GM21737 (cell line): Measurements from ENCODE around the gene FATE1.

Experiments used
- ATAC-seq: cut with Tn5 transposase; IDR thresholded peaks from one replicate; pipeline ENCODE4 v1.9.1; 2021; ENCODE audit warnings: mild to moderate bottlenecking, moderate library complexity; ENCODE audit not compliant: unreplicated experiment

The FATE1 gene

GRCh38 chrX:151703487-151703886 is 12.3 kb upstream of the FATE1 start:
- ATAC-seq = no peak

- no peak for ATAC-seq
These were observed 11.7 kb upstream of the FATE1 start for GRCh38 chrX:151704041-151704663.

DNA sequence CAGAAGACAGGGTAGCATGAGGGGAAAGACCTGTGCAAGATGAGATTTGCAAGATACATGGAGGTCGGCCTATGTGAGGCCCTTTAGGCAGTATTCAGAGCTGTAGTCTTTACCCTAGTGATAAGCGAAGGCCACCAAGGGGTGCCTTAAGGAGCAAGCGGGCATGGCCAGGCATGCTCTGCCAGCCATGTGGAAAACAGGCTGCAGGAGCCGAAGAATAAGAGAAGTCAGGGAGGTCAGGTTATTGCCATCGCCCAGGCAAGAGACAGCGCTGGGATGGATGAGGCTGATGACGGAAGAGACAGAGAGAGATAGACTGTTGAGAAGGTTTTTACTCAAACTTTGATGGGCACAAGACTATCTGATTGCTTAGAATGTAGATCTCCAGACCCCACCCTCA is 7.0 kb upstream of the FATE1 start:
- ATAC-seq = no peak

DNA sequence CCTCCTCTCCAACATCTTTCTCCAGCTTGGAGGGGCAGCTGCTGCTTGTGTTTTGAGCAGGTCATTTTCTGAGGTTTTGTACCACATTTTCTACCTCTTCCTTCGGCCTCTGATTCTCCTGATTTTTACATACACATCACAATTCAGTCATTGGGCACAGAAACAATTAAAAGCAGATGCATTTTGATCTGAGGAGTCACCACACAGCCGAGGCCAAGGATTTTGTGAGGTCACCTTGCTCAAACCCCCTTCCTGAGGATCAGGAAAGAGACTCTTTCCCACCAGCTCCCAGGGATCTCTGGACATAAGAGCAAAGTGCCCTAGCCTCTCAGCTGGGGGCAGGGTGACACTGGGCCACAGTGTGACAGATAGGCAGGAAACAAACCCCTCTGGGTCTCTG is 5.4 kb upstream of the FATE1 start:
- ATAC-seq = no peak

DNA sequence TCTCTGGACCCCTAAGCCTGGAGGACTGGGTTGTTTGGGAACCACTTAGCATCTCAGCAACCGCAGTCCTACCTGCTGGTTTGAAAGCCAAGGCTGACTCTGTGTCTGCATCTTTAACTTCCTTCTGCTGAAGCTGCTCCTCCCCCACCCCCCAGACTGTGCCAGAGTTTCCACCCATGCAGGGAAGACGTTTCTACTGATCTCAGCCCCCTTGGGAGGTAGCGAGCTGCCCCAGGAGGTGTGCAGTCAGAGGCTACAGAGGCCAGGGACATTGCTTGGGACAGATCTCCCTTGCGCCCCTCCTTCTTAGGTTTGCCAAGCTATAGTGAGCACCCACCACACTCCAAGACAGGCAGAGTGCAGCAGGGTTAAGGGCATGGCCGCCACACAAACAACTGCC is 4.7 kb upstream of the FATE1 start:
- ATAC-seq = no peak

GRCh38 chrX:151711787-151712186 is 4.0 kb upstream of the FATE1 start:
- ATAC-seq = no peak

DNA sequence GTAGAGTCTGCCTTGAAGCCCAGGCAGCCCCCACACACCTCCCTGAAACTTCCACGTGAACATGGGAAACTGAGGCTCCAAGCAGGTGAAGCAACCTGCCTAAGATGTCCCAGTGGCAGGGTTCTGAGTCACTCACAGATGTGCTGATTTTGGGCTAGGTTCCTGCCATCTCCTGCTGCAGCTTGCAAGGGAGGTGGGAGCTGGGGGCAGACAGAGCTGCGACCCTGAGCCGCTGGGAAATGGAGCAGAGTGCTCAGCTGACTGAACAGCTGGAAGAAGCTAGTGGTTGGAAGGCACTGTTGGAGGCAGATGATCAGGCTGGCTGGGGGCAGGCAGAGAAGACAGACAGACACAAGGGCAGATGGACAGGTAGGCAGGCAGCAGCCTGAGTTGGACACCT is 3.6 kb upstream of the FATE1 start:
- ATAC-seq = no peak

DNA sequence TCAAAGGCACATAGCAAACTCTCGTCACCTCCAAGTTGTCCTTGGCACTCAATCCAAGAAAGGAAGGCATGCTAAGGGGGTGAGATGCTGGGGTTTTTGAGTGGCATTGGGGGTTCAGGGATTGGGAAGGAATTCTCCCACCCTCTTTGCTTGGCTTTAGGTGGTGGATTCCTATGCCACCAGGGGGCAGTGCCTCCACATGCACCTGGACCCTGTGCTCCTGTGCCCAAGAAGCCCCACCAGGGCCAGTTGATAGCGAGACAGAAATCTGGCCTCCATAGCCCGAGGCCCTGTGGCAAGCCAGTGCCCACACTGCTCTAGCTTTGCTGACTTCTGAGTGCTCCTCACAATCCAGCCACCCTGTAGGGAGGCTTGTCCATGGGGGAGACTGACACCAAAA is 2.0 kb upstream of the FATE1 start:
- ATAC-seq = no peak

DNA sequence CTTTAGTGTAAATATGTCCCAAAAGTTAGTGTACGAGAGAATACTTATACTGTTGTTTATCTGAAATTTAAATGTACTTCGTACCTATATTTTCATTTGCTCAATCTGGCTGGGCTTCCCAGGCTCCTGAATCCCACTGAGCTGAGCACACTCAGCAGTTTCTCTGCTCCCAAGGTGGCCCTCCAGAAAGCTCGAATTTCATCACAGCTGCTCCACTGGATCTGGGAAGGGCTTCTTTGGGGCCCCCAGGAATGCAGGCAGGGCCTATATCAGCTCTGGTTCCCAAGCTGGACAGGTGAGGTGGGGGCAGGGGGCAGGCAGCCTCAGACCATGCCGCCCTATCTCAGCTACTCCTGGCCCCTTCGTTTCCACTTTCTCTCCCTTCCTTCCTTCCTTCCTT is 1.5 kb upstream of the FATE1 start:
- ATAC-seq = no peak

GRCh38 chrX:151722241-151722846 is 6.5 kb downstream of the FATE1 start:
- no peak for ATAC-seq

- no peak for ATAC-seq
These were observed 7.4 kb downstream of the FATE1 start for GRCh38 chrX:151723156-151723760.

DNA sequence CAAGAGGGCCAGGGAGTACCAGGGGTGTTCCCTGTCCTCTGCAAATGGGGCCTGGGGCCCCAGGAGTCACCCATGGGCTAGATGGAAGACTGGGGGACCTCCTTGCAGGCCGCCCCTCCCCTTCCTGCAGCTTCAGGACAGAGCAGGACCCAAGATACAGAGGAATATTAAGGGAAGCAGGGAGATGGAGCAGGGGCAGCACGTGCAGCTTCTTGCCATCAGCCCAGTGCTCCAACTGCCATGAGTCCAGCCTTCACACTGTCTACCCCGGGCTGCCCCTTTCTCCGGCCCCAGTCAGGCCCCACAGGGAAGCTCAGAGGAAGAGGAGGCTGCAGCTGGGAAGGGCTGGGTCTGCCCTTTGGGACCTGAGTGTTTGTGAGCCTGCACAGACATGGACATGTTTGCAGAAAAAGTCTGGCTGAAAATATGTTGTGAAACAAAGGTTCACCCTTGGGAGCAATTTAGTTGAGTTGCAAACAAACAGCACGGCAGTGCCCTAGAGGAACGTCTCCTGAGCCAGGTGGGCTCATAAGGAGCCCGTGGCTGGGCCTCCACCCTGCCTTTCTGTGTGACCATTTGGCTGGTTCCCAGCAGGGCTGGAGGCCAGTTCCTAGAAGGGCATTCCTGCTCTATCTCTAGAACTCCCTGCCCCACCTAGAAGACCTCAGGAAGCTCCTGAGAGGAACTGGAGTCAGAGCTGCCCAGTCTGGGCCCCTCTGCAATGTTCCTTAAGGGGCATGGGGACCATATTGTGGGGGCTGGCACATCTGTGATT is 8.9 kb downstream of the FATE1 start:
- no peak for ATAC-seq

- ATAC-seq = no peak
These were observed 9.4 kb downstream of the FATE1 start for GRCh38 chrX:151725338-151725614.

GRCh38 chrX:151726751-151727150 is 10.9 kb downstream of the FATE1 start:
- ATAC-seq = no peak

DNA sequence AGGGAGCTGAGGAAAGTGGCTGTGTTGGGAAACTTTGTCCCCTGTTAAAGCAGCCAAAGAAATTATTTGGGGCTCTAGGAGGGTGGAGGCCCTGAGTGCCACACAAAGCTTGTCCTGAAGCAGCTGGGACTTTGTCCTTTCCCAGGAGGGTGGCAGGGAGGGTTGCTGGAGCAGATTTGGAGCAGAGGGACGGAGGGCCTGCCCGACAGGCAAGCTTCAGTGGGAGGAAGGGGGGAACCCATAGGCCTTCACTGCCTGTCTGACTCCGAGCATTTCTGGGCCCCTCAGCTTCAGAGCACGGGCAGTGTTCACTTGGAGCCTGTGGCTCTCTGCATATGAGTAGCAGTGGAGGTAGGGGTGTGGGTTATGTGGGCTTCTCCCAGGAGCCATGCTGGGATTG is 11.5 kb downstream of the FATE1 start:
- no peak for ATAC-seq

DNA sequence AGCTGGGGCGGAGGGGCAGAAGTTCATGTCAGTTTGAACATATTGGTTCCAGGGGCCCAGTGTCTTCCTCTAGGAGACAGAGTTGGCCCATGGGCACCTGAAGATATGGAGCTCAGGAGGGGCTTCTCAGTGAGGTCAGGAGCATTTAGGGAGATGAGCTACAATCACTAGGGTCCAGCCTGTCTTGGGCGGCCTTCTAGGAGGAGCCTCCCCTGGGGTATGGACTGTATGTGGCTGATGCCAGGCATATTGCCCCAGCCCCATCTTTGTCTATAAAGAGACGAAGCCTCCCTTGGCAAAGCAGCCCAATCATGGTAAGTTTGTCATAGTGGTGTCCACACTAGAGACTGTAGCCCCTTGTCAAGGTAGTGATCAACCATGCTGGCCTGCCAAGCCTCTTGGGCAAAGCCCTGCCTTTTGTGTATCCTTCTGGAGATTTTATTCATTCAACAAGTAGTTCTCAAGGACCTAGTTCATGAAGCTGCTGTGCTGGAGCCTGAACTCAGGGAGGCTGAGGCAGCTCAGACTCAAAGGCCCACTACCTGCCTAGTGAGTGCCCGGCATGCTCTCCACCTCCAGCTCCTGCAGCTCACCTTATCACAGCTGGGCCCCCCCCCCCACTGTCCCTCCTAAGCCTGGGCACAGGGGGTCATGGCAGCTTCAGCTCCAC is 13.4 kb downstream of the FATE1 start:
- ATAC-seq = no peak

- ATAC-seq = no peak
These were observed 18.6 kb downstream of the FATE1 start, which contains the start of gene CNGA2 for GRCh38 chrX:151734446-151734845. TSS of gene CNGA2 (plus strand) at chrX:151734746. CDS start at chrX:151738484, 3,738 bp downstream.

GRCh38 chrX:151735219-151735618 is 19.4 kb downstream of the FATE1 start:
- no peak for ATAC-seq

- no peak for ATAC-seq
These were observed 20.9 kb downstream of the FATE1 start for GRCh38 chrX:151736685-151737084.

DNA sequence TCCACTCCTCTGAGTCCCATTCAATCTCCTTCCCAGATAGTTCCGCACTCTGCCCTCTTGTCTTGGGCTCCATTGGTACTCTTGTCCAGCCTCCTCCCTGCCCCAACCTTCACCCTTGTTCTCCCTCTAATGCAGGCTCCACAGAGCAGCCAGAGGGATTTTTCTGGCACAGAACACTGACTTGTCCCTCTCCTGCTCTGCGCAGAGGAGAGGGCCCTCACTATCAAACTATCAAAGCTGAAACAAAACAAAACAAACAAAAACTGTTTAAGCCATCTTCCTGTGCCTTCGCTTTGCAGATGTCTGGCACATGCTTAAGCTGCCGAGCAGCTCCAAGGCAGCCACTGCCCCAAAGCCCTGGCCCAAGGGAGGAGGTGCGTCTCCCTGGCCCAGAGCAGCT is 21.7 kb downstream of the FATE1 start:
- no peak for ATAC-seq

DNA sequence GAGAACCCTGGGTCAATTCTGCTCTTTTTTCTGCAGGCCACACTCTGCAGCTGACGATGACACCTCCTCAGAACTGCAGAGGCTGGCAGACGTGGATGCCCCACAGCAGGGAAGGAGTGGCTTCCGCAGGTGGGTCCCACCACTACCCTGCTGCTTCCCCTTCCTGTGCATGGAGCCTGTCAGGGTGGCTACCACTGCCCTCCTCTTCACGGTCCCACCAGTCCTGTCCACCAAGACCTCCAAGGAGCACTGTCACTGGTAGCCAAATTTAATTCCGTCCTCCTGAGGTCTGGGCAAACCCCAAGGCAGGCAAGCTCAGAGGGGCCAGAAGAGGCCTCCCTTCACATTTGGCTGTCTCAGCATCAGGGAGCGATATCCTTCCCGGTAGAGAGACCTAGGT is 22.9 kb downstream of the FATE1 start:
- no peak for ATAC-seq

DNA sequence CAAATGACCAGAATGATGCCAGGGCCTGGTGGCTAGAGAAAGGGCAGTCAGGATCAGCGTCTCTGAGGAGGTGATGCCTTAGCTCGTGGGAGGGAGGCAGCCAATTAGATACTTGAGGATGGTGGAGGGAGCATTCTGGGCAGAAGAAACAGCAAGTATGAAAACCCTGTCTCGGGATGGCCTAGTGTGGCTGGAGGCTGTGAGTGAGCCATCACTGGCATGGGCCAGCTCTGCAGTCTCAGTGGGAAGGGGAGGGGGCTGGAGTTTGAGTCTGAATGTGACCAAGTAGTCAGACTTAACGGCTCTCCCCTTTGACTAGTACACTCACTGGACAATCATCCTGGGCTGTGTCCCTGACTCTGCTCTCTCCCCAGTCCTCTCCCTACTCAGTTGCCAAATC is 25.8 kb downstream of the FATE1 start:
- no peak for ATAC-seq
